Stimulated activated CD4-positive, alpha-beta T cell treated with anti-CD3 and anti-CD28 coated beads, TNF-alpha, amount 100 ng/mL, for 48 hours (primary cell): ENCODE data around the gene CENPVL3.
"Not testable (repeated sequence)": the region's sequence is repeated elsewhere in the genome, so short reads cannot be mapped to it uniquely, and the experiment has no call there.

ENCODE experiments used
- DNase-seq, 3 donors: peaks; one replicate each; pipeline ENCODE4 v3.0.0-alpha.2; 2020; ENCODE audit warnings: low read depth in 3 of 3

Gene CENPVL3

DNA sequence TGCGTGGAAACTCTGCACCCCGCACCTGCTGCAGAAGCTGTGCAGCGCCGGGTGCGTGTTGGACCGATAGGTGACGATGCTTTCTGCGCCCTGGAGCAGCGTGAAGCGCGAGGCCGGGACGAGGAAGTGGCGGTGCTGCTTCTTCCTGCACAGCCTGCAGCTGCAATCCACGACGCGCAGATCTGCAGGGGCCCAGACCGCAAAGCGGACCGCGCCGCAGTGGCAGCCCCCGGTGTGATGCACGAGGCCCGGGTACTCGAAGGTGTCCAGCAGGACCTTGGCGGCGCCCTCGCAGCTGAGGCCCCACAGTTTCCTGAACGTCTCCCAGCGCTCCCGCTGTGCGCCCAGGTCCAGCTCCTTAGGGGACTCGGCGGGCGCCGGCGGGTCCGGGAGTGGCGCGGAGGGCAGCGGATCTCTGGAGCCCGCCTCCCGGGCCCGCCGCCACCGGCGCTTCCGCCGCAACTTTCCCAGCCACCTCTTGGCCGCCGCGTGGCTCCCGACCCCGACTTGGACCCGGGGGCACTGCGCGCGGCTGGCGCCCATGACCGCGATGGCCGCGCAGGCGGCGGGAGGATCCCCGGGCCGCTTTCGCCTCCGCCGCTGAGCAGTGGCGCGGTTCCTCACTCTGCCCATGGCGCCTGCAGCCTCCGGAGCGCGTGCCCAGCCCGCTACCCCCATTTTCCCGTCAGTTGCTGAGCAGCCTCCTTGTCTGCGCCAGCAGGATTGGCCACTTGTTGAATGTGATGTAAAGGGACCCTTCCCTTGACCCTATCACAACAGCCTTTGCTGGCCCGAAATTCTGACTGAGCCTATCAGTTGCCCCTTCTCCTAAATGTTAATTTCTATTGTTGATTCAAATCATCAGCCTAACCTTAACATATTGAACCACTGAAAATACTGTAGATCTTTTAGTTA is at the start of gene CENPVL3:
TSS of gene CENPVL3 (minus strand) at position 672 of the 915 bp plus-strand sequence. CDS start at position 633, 39 bp downstream.
- not testable (repeated sequence) for DNase-seq

- DNase-seq: no peak
Measured at GRCh38 chrX:51665981-51666380, 47.3 kb upstream of the CENPVL3 start.

DNA sequence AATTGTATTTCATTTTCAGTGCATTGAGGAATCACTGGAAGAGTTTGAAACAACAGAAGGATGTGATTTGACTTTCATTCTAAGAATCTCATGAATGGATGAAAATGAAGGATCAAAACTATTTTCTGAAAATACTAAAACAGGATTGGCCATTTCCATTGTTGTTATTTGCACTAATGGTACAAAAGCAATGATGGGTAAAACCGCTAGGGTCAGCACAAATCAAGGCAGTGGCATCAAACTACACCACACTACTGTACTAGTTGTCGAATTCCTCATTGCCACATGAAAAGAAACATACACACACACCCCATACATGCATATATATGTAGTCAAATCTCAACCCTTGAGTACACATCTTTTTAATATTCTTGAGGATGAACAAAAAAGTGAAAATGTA is 24.7 kb upstream of the CENPVL3 start:
- DNase-seq: no peak

- no peak for DNase-seq
Measured at GRCh38 chrX:51641421-51642021, 22.8 kb upstream of the CENPVL3 start.

- DNase-seq: not testable (repeated sequence)
Measured at GRCh38 chrX:51636511-51636910, 17.8 kb upstream of the CENPVL3 start.

GRCh38 chrX:51614353-51615012 is 4.2 kb downstream of the CENPVL3 start:
- no peak for DNase-seq

GRCh38 chrX:51608766-51609165 is 9.9 kb downstream of the CENPVL3 start:
- no peak for DNase-seq

DNA sequence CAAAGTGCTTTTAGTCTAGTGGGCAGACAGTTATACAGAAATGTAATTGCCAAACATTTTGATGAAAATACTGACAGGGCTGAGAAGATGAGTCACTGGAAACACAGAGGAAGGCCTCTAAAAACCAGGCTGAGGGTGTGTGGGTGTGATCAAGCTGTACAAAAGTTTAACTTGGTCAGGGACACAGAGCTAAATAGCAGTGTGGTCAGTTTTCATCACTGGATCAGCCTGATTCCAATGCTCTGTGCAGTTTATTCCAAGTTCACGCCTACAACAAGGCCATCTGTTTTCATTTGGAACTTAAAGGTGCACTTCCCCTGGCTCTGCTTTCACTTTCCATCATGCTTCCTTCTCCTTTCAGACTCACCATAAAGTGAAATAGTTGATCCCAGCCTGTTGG is 10.6 kb downstream of the CENPVL3 start:
- DNase-seq: no peak

GRCh38 chrX:51606446-51606845 is 12.3 kb downstream of the CENPVL3 start:
- DNase-seq: no peak

DNA sequence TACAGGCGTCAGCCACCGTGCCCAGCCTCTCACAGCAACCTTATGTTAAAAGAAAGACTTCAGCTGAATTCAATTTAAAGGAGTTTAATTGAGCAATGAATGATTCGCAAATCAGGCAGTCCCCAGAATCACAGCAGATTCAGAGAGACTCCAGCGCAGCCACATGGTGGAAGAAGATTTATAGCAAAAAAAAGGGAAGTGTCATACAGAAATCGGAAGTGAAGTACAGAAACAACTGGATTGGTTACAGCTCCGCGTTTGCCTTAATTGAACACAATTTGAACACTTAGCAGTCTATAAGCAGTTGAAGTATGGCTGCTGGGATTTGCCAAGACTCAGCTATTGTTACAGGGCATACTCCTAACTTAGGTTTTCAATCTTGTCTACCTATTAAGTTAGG is 19.8 kb downstream of the CENPVL3 start:
- no peak for DNase-seq

GRCh38 chrX:51571874-51572273 is 46.8 kb downstream of the CENPVL3 start:
- DNase-seq: no peak

DNA sequence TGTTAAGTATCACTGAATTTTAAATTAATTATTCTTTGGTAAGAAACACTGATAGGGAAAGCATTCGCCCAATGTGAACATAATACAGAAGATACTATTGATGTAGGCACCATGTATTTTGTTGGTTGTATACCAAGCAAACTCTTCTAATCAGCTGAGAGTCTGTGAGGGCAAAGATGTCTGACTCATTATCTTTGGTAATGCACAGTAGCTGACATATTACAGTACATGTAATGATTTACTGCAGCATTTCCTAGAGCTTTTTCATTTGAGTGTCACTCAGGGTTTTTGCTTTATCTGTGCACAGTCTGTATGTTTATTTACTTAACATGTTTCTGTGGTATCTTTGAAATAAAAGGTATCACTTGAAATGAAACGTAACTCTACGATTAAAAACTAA is 49.2 kb downstream of the CENPVL3 start:
- DNase-seq: no peak

DNA sequence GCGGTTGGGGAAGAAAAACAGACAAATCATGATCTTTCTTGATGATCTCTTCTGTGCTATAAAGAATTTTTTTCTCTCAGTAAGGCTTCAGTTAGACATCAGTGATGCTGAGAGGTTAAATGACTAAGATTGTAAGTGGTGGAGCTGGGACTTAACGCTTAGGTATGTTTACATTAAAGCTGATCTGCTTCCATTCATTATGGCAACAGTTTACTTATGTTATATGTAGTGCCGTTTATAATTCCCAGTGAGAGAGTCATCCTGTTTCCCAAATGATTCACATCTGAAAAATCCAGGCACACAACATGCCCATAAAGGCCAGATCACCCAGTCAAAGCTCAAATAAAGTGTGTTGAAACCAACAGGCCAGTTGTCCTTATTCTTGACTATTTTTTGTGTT is 50.1 kb downstream of the CENPVL3 start:
- DNase-seq: no peak
